Lower leg skin (tissue), 3 donors: ENCODE results near the gene XPR1.

Experiments used
- CTCF ChIP-seq, 3 donors: fragments of 450-650 bp; IDR thresholded peaks; one replicate each; pipeline ENCODE4 v1.5.1; 2016; ENCODE audit warnings: antibody characterized with exemption in 3 of 3, mild to moderate bottlenecking in 3 of 3, moderate library complexity in 2 of 3
- POLR2A ChIP-seq, 2 donors: fragments of 450-650 bp; IDR thresholded peaks; one replicate each; pipeline ENCODE4 v1.6.1; 2016 to 2017; ENCODE audit warnings: antibody characterized with exemption in 2 of 2, mild to moderate bottlenecking in 1 of 2, moderate library complexity in 1 of 2

GRCh38 chr1:180751921-180752320 lies 120.1 kb downstream of the XPR1 start:
- TF ChIP-seq POLR2A (IDR thresholded peaks at IDR 0.05) = no peak
- no peak for TF ChIP-seq CTCF (IDR thresholded peaks at IDR 0.05)
